Measurements from ENCODE around the gene NDUFB2.
"Not testable (repeated sequence)": the region's sequence is repeated elsewhere in the genome, so short reads cannot be mapped to it uniquely, and the experiment has no call there.

Gene NDUFB2

GRCh38 chr7:140694592-140694991, 1.9 kb upstream of the NDUFB2 start:
- DNase-seq = no peak

- DNase-seq = no peak
These were observed 1.1 kb upstream of the NDUFB2 start for GRCh38 chr7:140695381-140695780.

GRCh38 chr7:140696024-140696679, 356 bp upstream of the NDUFB2 start:
- DNase-seq = peak; percentile 76

- DNase-seq = no peak
These were observed 1.1 kb downstream of the NDUFB2 start for GRCh38 chr7:140697447-140698143.

GRCh38 chr7:140698477-140698876, 2.0 kb downstream of the NDUFB2 start:
- no peak for DNase-seq

GRCh38 chr7:140702774-140703173, 6.3 kb downstream of the NDUFB2 start:
- DNase-seq = no peak

- DNase-seq = no peak
These were observed 7.7 kb downstream of the NDUFB2 start for GRCh38 chr7:140704205-140704604.

- no peak for DNase-seq
These were observed 10.6 kb downstream of the NDUFB2 start for GRCh38 chr7:140707132-140707531.

- not testable (repeated sequence) for DNase-seq
These were observed 12.3 kb downstream of the NDUFB2 start for GRCh38 chr7:140708764-140709163.

- not testable (repeated sequence) for DNase-seq
These were observed 15.9 kb downstream of the NDUFB2 start for GRCh38 chr7:140712392-140712791.

GRCh38 chr7:140714331-140715040, 18.0 kb downstream of the NDUFB2 start:
- DNase-seq = no peak

- no peak for DNase-seq
These were observed 23.2 kb downstream of the NDUFB2 start for GRCh38 chr7:140719721-140720120.

- no peak for DNase-seq
These were observed 25.7 kb downstream of the NDUFB2 start for GRCh38 chr7:140722254-140722653.

- no peak for DNase-seq
These were observed 26.5 kb downstream of the NDUFB2 start for GRCh38 chr7:140723006-140723405.

- no peak for DNase-seq
These were observed 27.1 kb downstream of the NDUFB2 start for GRCh38 chr7:140723574-140723973.

- DNase-seq = no peak
These were observed 28.2 kb downstream of the NDUFB2 start for GRCh38 chr7:140724706-140725105.

GRCh38 chr7:140726281-140726680, 29.8 kb downstream of the NDUFB2 start:
- DNase-seq = peak; percentile 22

- DNase-seq = no peak
These were observed 35.9 kb downstream of the NDUFB2 start for GRCh38 chr7:140732416-140732815.

- DNase-seq = no peak
These were observed 37.6 kb downstream of the NDUFB2 start for GRCh38 chr7:140734096-140734495.

- no peak for DNase-seq
These were observed 38.2 kb downstream of the NDUFB2 start for GRCh38 chr7:140734729-140735128.

- no peak for DNase-seq
These were observed 41.8 kb downstream of the NDUFB2 start for GRCh38 chr7:140738280-140738679.

- DNase-seq = not testable (repeated sequence)
These were observed 46.7 kb downstream of the NDUFB2 start for GRCh38 chr7:140743255-140743654.

GRCh38 chr7:140744005-140744404, 47.5 kb downstream of the NDUFB2 start:
- DNase-seq = no peak

All from DMS 273 treated with DMSO at 0.1 percent for 48 hours (cell line).